OCI-LY3 (cell line): ENCODE data around the gene HSD17B2.

Source experiments
- CTCF ChIP-seq: fragments of 200-600, 300-600 bp; sonication (generic); IDR thresholded peaks from 2 replicates; pipeline ENCODE4 v1.5.1; 2014; ENCODE audit warnings: antibody characterized with exemption, low read length, low read depth
- EZH2phosphoT487 ChIP-seq: fragments of 200-600 bp; shearing (Covaris generic); IDR thresholded peaks from 2 replicates; pipeline ENCODE4 v1.6.1; 2018; ENCODE audit warnings: antibody characterized with exemption, mixed run types, low read depth

- TF ChIP-seq CTCF (no peak), EZH2phosphoT487 (no peak)
These were observed 39.4 kb upstream of the HSD17B2 start for GRCh38 chr16:81995651-81996050.
